Loucy (cell line): Measurements from ENCODE around the gene IGF2BP3.

Experiments
- H2AFZ ChIP-seq: fragments of 200-600 bp; sonication (generic); 2 replicates; pipeline ENCODE4 v1.6.0; 2016; ENCODE audit warnings: antibody characterized with exemption, mild to moderate bottlenecking, low read length, moderate library complexity
- H3F3A ChIP-seq: fragments of 200-600 bp; 2 replicates; pipeline ENCODE4 v1.6.0; 2016; ENCODE audit warnings: antibody characterized with exemption, low read depth, mild to moderate bottlenecking
- H3K27me3 ChIP-seq: fragments of 200-600 bp; sonication (generic); 2 replicates; pipeline ENCODE4 v1.6.1; 2014; ENCODE audit warnings: low read length, mild to moderate bottlenecking; ENCODE audit not compliant: insufficient read depth, poor library complexity, severe bottlenecking
- H3K36me3 ChIP-seq: fragments of 200-600 bp; sonication (generic); 2 replicates; pipeline ENCODE4 v1.6.1; 2016; ENCODE audit warnings: low read length; ENCODE audit not compliant: insufficient read depth
- H3K4me1 ChIP-seq: fragments of 200-600 bp; sonication (generic); 2 replicates; pipeline ENCODE4 v1.5.1; 2014; ENCODE audit warnings: low read length, mild to moderate bottlenecking; ENCODE audit not compliant: insufficient read depth, poor library complexity, severe bottlenecking
- H3K4me2 ChIP-seq: fragments of 200-600 bp; sonication (generic); 2 replicates; pipeline ENCODE4 v1.6.0; 2014; ENCODE audit warnings: antibody characterized with exemption, low read length, low read depth, mild to moderate bottlenecking; ENCODE audit not compliant: poor library complexity, severe bottlenecking
- H3K4me3 ChIP-seq: fragments of 200-600 bp; sonication (generic); 2 replicates; pipeline ENCODE4 v1.5.1; 2014; ENCODE audit warnings: low read length, mild to moderate bottlenecking, mixed read lengths; ENCODE audit not compliant: poor library complexity, severe bottlenecking
- H3K79me2 ChIP-seq: fragments of 200-600 bp; sonication (generic); 2 replicates; pipeline ENCODE4 v1.6.1; 2014; ENCODE audit warnings: low read length; ENCODE audit not compliant: insufficient read depth
- H3K9ac ChIP-seq: fragments of 200-600 bp; sonication (generic); 2 replicates; pipeline ENCODE4 v1.6.0; 2014; ENCODE audit warnings: mild to moderate bottlenecking, low read depth, low read length, moderate library complexity; ENCODE audit not compliant: poor library complexity, severe bottlenecking
- H3K9me2 ChIP-seq: fragments of 200-600 bp; sonication (generic); replicated peaks from 2 replicates; pipeline ENCODE4 v1.6.1; 2016; ENCODE audit warnings: low read depth, low read length, mixed read lengths
- H3K9me3 ChIP-seq: fragments of 200-600 bp; sonication (generic); 2 replicates; pipeline ENCODE4 v1.6.1; 2014; ENCODE audit warnings: mild to moderate bottlenecking, antibody characterized with exemption, low read length, low read depth; ENCODE audit not compliant: insufficient read depth
- H4K20me1 ChIP-seq: fragments of 200-600 bp; sonication (generic); 2 replicates; pipeline ENCODE4 v1.6.0; 2014; ENCODE audit warnings: antibody characterized with exemption, low read length, mild to moderate bottlenecking; ENCODE audit not compliant: insufficient read depth, poor library complexity, severe bottlenecking
- EZH2phosphoT487 ChIP-seq: fragments of 200-600 bp; IDR thresholded peaks from 2 replicates; pipeline ENCODE4 v1.6.1; 2018; ENCODE audit warnings: antibody characterized with exemption, mild to moderate bottlenecking, moderate library complexity, borderline replicate concordance
- TF ChIP-seq, protein P1 (sequence below): fragments of 200-600 bp; sonication (generic); conservative IDR thresholded peaks from 2 replicates; pipeline ENCODE4 v1.5.1; 2014; ENCODE audit warnings: mild to moderate bottlenecking, antibody characterized with exemption, low read length

Gene IGF2BP3

DNA sequence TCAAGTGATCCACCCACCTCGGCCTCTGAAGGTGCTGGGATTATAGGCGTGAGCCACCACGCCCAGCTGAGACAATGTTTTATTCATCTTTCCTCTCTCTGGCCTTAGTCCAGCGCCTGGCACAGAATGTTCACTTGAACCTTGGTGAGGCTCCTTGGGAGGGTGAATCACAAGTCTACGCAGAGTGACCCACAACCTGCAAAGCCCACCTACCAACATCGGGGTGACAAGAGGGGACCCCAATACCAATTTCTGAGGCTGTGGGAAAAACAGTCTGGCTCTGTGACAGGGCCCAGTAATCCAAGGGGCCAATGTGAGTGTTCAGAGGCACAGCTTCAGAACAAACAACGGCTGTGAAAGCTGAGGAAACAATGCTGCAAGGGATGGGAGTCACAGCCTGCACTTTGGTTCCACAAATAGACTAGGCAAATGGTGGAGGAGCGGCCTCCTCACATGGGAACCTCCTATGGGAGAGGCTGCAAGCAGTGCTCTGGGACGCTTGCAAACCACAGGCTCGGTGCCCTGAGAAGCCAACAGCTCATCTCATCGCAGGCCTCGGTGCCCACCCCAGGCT lies 176.7 kb downstream of the IGF2BP3 start:
- Histone ChIP-seq H3K9ac (no peak overlapping the region), H2AFZ (no peak overlapping the region), H3K36me3 (no peaks in the 10 kb centered on the region), H3K4me3 (no peak overlapping the region), H3K4me2 (no peak overlapping the region), H3K27me3 (peaks cover 61% of the 10 kb centered on the region), H3K9me2 (no peaks in the 10 kb centered on the region), H3K4me1 (peaks cover 6% of the 10 kb centered on the region), H3K79me2 (no peaks in the 10 kb centered on the region), H3K9me3 (no peaks in the 10 kb centered on the region), H4K20me1 (no peaks in the 10 kb centered on the region), H3F3A (no peaks in the 10 kb centered on the region)
- no peak for TF ChIP-seq EZH2phosphoT487
- TF ChIP-seq, protein P1, sequence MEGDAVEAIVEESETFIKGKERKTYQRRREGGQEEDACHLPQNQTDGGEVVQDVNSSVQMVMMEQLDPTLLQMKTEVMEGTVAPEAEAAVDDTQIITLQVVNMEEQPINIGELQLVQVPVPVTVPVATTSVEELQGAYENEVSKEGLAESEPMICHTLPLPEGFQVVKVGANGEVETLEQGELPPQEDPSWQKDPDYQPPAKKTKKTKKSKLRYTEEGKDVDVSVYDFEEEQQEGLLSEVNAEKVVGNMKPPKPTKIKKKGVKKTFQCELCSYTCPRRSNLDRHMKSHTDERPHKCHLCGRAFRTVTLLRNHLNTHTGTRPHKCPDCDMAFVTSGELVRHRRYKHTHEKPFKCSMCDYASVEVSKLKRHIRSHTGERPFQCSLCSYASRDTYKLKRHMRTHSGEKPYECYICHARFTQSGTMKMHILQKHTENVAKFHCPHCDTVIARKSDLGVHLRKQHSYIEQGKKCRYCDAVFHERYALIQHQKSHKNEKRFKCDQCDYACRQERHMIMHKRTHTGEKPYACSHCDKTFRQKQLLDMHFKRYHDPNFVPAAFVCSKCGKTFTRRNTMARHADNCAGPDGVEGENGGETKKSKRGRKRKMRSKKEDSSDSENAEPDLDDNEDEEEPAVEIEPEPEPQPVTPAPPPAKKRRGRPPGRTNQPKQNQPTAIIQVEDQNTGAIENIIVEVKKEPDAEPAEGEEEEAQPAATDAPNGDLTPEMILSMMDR: no peak

DNA sequence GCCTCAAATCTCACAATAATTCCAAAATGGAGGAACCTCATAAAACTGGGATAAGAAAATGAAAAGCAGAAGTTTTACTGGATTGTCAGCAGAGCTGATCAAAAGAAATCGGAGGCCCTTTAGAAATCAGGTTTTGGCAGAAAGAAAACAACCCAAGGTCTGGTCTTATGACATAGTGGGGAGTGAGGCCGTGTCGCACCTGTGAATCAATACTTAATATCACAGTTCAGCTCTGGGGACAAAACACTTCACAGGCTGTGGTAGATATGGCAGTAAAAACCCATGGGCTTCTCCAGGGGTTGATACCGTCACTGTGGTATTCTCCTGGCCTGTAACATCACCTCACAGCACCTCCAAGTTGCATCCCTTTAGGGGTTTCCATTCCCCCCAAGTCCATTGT lies 177.7 kb downstream of the IGF2BP3 start:
- no peaks in the 10 kb centered on the region for H3K36me3 ChIP-seq
- no peaks in the 10 kb centered on the region for H3K79me2 ChIP-seq
- no peaks in the 10 kb centered on the region for H3K9me2 ChIP-seq
- H3K4me3 ChIP-seq: no peak overlapping the region
- peaks cover 11% of the 10 kb centered on the region for H3K4me1 ChIP-seq
- no peak overlapping the region for H2AFZ ChIP-seq
- peaks cover 54% of the 10 kb centered on the region for H3K27me3 ChIP-seq
- no peaks in the 10 kb centered on the region for H4K20me1 ChIP-seq
- H3K9me3 ChIP-seq: no peaks in the 10 kb centered on the region
- no peak overlapping the region for H3K4me2 ChIP-seq
- no peak overlapping the region for H3K9ac ChIP-seq
- TF ChIP-seq, protein P1: no peak
- TF ChIP-seq EZH2phosphoT487: no peak
- H3F3A ChIP-seq: no peaks in the 10 kb centered on the region

DNA sequence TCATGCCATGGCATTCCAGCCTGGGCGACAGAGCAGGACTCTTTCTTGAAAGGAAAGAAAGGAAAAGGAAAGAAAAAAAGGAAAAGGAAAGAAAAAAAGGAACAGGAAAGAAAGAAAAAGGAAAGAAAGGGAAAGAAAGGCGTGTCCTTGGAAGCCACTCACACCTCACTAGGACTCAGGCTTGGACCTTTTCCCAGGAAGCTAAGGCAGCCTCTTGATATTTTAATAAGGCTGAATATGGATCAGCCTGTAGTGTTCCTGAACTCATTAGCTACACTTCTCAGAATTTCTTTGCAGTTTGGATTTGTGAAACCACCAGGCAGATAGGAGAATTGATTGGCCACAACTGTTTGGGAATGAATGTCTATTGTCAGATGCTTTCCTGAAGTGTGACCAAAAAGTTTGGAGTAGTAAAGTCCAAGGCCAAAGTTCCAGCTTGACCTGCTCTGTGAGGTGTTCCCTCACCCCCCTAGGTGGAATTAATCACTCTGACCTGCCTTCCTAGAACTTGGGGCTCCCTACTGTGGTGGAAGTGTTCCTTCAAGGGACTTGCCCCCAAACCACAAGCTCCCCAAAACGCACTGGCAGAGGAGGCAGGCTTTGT lies 178.2 kb downstream of the IGF2BP3 start:
- no peaks in the 10 kb centered on the region for H3K9me2 ChIP-seq
- no peak for TF ChIP-seq EZH2phosphoT487
- TF ChIP-seq, protein P1: no peak
- no peaks in the 10 kb centered on the region for H3K79me2 ChIP-seq
- H3F3A ChIP-seq: no peaks in the 10 kb centered on the region
- no peak overlapping the region for H3K9ac ChIP-seq
- peaks cover 48% of the 10 kb centered on the region for H3K27me3 ChIP-seq
- no peak overlapping the region for H2AFZ ChIP-seq
- H3K4me3 ChIP-seq: no peak overlapping the region
- H4K20me1 ChIP-seq: no peaks in the 10 kb centered on the region
- no peaks in the 10 kb centered on the region for H3K9me3 ChIP-seq
- no peaks in the 10 kb centered on the region for H3K36me3 ChIP-seq
- H3K4me1 ChIP-seq: peaks cover 17% of the 10 kb centered on the region
- no peak overlapping the region for H3K4me2 ChIP-seq
